GM11168 (cell line): ENCODE results near the gene SF3B1.
"Not testable (repeated sequence)": the region's sequence is repeated elsewhere in the genome, so short reads cannot be mapped to it uniquely, and the experiment has no call there.

Source experiments
- in situ Hi-C: fragments of 300-500 bp; cut with MboI; formaldehyde crosslinking; loops from one replicate; pipeline ENCODE4 v1.12.0; 2022; ENCODE audit warnings: low sequenced_read_pairs; ENCODE audit not compliant: unreplicated experiment

SF3B1 gene

DNA sequence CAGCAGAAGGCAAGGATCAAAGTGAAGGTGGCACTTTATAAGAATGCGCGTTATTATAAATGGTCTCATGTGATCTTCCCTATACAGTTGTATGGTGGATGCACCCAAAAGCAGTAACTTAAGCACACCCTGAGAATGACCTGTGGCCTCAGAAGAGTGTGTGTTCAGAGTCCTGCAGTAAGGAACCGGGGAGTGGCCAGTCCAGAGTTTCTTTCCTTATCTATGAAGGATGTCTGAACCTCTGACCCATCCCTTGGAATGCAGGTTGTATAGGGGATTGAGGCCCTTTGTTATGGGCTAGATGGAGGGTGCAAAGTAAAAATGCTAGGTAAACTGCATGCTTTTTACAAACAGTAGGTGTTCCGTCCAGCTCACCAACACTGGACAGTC lies 80.7 kb downstream of the SF3B1 start:
- in situ Hi-C loops = no loop called here

DNA sequence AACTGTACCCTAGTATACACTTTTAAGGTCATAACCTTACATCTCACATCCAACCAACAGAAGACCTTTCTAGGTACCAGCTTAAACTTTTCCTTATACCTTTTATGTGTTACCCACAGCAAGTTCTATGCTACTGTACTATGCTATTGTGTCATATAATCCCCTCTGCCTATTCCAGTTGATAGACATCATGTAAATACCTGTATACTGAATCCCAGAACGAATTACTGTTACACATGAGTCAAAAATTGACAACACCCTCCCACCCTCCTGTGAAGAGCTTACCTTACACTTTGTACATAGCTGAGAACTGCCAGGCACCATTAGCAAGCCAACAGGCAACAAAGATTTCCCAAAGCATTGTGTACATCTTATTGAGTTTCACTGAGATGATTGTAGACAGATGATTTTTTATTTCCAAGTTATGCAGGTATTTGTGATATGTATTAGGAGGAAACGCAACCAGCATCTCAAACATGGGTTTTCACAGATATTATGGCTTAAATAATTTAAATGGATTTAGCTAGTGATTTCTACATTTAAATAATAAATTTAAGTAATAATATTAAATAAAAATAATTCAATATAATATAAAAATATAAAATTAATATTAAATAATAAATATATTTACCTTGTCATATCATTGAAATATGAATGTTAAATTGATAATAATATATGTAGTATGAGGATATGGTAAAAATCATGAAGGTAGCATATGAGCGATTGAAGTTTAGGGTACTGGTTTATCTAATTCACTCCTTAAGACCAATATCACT lies 81.2 kb downstream of the SF3B1 start:
- in situ Hi-C loops = no loop called here

DNA sequence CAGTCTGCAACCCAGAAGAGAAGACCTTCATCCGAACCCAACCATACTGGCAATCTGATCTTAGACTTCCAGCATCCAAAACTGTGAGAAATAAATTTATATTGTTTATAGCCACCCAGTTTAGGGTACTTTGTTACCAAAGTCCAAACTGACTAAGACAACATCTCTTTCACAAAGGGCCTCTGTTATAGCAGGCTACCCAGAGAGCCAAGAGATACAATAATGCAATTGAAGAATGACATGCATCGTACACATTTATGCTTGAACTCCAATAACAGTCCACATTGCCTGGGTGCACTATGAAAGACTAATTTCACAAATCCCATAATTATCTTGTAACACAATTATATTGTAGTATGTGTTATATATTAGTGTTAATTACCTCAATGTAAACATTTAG lies 85.1 kb downstream of the SF3B1 start:
- in situ Hi-C loops = no loop called here

DNA sequence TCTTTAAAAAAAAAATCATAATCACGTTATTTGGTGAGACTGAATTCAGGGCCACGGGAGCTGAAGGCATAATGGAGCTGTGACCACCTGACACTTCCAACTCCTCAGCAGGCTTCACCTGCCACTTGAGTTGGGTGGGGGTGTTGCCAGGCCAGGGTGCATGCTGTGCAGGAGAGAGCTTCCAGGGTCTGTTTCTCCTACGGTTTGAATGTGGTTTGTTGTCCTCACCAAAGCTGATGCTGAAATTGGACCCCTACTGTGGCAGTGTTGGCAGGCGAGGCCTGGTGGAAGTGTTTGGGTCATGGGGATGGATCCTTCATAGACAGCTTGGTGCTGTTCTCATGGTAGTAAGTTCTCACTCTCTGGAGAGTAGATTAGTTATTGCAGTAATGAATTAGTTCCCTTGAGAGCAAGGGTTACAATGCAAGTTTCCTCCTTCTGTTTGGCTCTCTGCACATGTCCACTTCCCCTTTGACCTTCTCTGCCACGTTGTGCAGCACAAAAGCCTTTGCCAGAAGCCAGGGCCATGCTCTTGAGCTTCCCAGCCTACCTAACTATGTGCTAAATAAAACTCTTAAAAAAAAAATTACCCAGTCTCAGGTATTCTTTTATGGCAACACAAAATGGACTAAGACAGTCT lies 86.0 kb downstream of the SF3B1 start:
- in situ Hi-C loops = no loop called here

DNA sequence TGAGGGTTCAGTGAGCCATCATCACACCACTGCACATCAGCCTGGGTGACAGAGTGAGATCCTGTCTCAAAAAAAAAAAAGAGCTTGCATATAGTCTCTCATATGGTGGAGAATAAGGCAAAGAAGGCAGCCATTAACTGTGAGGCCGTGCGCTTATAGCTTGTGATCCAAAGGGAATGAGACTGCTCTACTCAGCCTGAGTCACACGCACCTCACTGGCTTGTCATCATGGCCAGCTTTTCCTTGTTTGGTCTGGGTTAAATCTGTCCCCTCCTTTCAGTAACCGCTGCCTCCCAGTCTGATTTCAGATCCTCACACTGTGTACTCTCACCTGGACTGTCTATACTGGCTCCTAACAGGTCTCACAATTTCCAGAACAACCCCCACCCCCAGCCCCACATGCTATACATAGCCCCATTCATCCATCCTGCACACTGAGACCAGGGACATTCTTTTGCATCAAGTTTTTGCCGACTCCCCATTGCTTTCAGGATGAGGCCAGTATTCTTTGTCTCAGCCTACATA lies 88.9 kb downstream of the SF3B1 start:
- in situ Hi-C loops = no loop called here

DNA sequence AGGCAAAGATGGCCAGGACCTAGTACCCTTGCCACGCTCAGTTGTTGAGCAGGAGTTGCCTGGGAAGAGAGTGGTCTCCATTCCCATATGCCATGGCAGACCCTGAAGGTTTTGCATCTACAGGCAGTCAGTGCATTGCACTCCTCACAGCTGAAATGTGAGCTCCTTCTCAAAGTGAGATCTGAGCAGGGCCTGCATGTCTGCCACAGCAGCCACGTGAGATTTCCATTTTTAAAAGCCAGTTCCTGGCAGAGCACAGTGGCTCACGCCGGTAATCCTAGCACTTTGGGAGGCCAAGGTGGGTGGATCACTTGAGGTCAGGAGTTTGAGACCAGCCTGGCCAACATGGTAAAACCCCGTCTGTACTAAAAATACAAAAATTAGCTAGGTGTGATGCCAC lies 90.9 kb downstream of the SF3B1 start:
- in situ Hi-C loops = not testable (repeated sequence)

DNA sequence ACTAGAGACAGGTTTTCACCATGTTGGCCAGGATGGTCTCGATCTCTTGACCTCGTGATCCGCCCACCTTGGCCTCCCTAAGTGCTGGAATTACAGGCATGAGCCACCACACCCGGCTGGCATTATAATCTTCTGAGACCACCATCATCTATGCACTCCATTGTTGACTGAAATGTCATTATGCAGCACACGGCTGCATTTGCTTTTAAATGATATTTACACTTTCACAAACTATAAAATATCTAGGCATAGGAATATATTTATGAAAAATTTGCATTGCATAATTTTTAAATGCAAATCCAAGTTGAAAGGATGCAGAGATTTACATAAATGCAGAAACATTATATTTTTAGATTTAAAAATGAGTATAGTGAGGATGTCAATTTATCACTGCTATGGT lies 94.2 kb downstream of the SF3B1 start:
- in situ Hi-C loops = no loop called here
